Upper lobe of left lung (tissue), 4 donors: ENCODE measurements around the gene CACNA1H.
"Not testable (repeated sequence)": the region's sequence is repeated elsewhere in the genome, so short reads cannot be mapped to it uniquely, and the experiment has no call there.

Experiments
- POLR2AphosphoS5 ChIP-seq, 2 donors: sonication (generic); formaldehyde crosslinking; IDR thresholded peaks; one replicate each; pipeline ENCODE4 v1.5.1; 2017; ENCODE audit warnings: antibody characterized with exemption in 2 of 2
- TF ChIP-seq, protein P1 (sequence below), 6 experiments: fragments of 450-650 bp in 4 of 6; fragments of 200-600 bp in 2 of 6; sonication (generic) in 2 of 6; IDR thresholded peaks; one replicate each; pipeline ENCODE4 v1.5.1; 2016 to 2019; ENCODE audit warnings: antibody characterized with exemption in 6 of 6

DNA sequence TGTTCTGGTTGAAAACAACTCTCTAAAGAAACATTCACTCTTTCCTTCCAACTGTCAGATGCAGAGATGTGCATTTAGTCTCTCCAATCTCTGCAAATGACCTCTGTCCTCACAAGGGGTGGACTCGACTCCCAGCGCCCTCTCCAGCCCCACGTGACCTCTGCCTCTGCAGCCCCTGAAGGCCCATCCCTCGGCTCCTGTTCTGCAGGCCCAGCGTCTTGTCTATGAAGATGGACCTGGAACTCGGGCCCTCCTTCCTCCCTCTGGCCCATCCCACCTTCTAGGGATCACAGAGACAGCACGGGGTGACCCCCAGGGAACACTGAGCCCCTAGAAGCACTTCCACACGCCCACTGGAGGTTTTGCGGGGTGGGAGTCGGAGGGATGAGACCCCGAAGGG is 90.5 kb downstream of the CACNA1H start:
- TF ChIP-seq POLR2AphosphoS5 (IDR thresholded peaks at IDR 0.05) = not testable (repeated sequence)
- TF ChIP-seq, protein P1, sequence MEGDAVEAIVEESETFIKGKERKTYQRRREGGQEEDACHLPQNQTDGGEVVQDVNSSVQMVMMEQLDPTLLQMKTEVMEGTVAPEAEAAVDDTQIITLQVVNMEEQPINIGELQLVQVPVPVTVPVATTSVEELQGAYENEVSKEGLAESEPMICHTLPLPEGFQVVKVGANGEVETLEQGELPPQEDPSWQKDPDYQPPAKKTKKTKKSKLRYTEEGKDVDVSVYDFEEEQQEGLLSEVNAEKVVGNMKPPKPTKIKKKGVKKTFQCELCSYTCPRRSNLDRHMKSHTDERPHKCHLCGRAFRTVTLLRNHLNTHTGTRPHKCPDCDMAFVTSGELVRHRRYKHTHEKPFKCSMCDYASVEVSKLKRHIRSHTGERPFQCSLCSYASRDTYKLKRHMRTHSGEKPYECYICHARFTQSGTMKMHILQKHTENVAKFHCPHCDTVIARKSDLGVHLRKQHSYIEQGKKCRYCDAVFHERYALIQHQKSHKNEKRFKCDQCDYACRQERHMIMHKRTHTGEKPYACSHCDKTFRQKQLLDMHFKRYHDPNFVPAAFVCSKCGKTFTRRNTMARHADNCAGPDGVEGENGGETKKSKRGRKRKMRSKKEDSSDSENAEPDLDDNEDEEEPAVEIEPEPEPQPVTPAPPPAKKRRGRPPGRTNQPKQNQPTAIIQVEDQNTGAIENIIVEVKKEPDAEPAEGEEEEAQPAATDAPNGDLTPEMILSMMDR (IDR thresholded peaks at IDR 0.05) = not testable (repeated sequence)
